SK-N-SH (cell line): ENCODE measurements around the gene KCNN3. TPM values are rescaled to one million over a fixed set of nuclear protein-coding genes. Genes with fewer than 3 reads are reported as not detected.
"Not testable (repeated sequence)": the region's sequence is repeated elsewhere in the genome, so short reads cannot be mapped to it uniquely, and the experiment has no call there.

Experiments
- CTCF ChIA-PET: fragments of 300-600, 350-600 bp; formaldehyde crosslinking; extraction: SDS; loops from one replicate; lab custom pipeline; 2021; lab: Yijun Ruan, JAX
- POLR2A ChIA-PET: fragments of 350-600 bp; sonication (Branson Sonifier 250); formaldehyde crosslinking; extraction: SDS; loops from one replicate; lab custom pipeline; 2020; ENCODE audit warnings: antibody characterized with exemption, inconsistent platforms; lab: Yijun Ruan, JAX
- DNase-seq: peaks from one replicate; pipeline ENCODE4 v3.0.0; 2012
- H2AFZ ChIP-seq: fragments of 200-600 bp; sonication (generic); 2 replicates; pipeline ENCODE4 v1.8.1; 2016; ENCODE audit warnings: antibody characterized with exemption, mild to moderate bottlenecking, low read depth
- H3F3A ChIP-seq: fragments of 200-600 bp; sonication (generic); replicated peaks from 2 replicates; pipeline ENCODE3; 2016; ENCODE audit warnings: antibody characterized with exemption, mild to moderate bottlenecking; ENCODE audit not compliant: insufficient read depth
- H3K27ac ChIP-seq, 2 experiments: fragments of 200-500 bp in 1 of 2; fragments of 200-600 bp in 1 of 2; sonication (Bioruptor generic) in 1 of 2; sonication (generic), shearing (Covaris generic) in 1 of 2; 2 replicates each; pipeline versions ENCODE4 v1.5.1 to v1.6.1; 2014 to 2016; ENCODE audit warnings: low read depth in 2 of 2, inconsistent platforms in 1 of 2, low read length in 1 of 2, mild to moderate bottlenecking in 1 of 2, mixed read lengths in 1 of 2
- H3K27me3 ChIP-seq: fragments of 200-600 bp; sonication (generic), shearing (Covaris generic); 2 replicates; pipeline ENCODE4 v1.6.1; 2016; ENCODE audit warnings: mixed run types; ENCODE audit not compliant: insufficient read depth
- H3K36me3 ChIP-seq, 2 experiments: fragments of 200-500 bp in 1 of 2; fragments of 200-600 bp in 1 of 2; sonication (Bioruptor generic) in 1 of 2; sonication (generic) in 1 of 2; replicated peaks in 1 of 2; 2 replicates each; pipeline versions ENCODE3 to v1.5.1; 2014 to 2016; ENCODE audit warnings: low read length in 1 of 2, mild to moderate bottlenecking in 1 of 2; ENCODE audit not compliant: insufficient read depth in 2 of 2, control insufficient read depth in 1 of 2
- H3K4me1 ChIP-seq, 2 experiments: fragments of 200-500 bp in 1 of 2; fragments of 200-600 bp in 1 of 2; sonication (Bioruptor generic) in 1 of 2; sonication (generic), shearing (Covaris generic) in 1 of 2; 2 replicates each; pipeline versions ENCODE4 v1.5.1 to v1.6.1; 2014 to 2016; ENCODE audit warnings: low read depth in 1 of 2, low read length in 1 of 2, mixed run types in 1 of 2; ENCODE audit not compliant: insufficient read depth in 2 of 2, control insufficient read depth in 1 of 2
- H3K4me2 ChIP-seq: fragments of 200-600 bp; sonication (generic), shearing (Covaris generic); 2 replicates; pipeline ENCODE4 v1.6.1; 2017; ENCODE audit warnings: mixed run types
- H3K4me3 ChIP-seq, 2 experiments: fragments of 200-500 bp in 1 of 2; fragments of 200-600 bp in 1 of 2; sonication (Bioruptor generic) in 1 of 2; sonication (generic), shearing (Covaris generic) in 1 of 2; 2 replicates each; pipeline versions ENCODE4 v1.5.1 to v1.8.1; 2014 to 2016; ENCODE audit warnings: low read depth in 2 of 2, inconsistent platforms in 1 of 2, low read length in 1 of 2, mild to moderate bottlenecking in 1 of 2, mixed read lengths in 1 of 2, moderate library complexity in 1 of 2
- H3K79me2 ChIP-seq: fragments of 200-600 bp; sonication (generic); 2 replicates; pipeline ENCODE4 v1.8.1; 2017; ENCODE audit warnings: mild to moderate bottlenecking; ENCODE audit not compliant: insufficient read depth
- H3K9ac ChIP-seq: fragments of 200-600 bp; sonication (generic); 2 replicates; pipeline ENCODE4 v1.6.1; 2017; ENCODE audit warnings: mixed run types
- H3K9me2 ChIP-seq: fragments of 200-600 bp; sonication (generic); 2 replicates; pipeline ENCODE4 v1.6.1; 2017; ENCODE audit warnings: mixed run types
- H3K9me3 ChIP-seq: fragments of 200-600 bp; sonication (generic); 2 replicates; pipeline ENCODE4 v1.6.1; 2017; ENCODE audit warnings: mixed run types, mild to moderate bottlenecking, moderate library complexity
- H4K20me1 ChIP-seq: fragments of 200-600 bp; sonication (generic); 2 replicates; pipeline ENCODE4 v1.6.1; 2017; ENCODE audit warnings: mild to moderate bottlenecking, mixed run types; ENCODE audit not compliant: insufficient read depth
- EP300 ChIP-seq, 2 experiments: IDR thresholded peaks; 2 replicates each; pipeline versions ENCODE4 v1.4.0 to v1.6.1; 2012; ENCODE audit warnings: borderline replicate concordance in 1 of 2, low read depth in 1 of 2, low read length in 1 of 2
- EZH2phosphoT487 ChIP-seq: fragments of 200-600 bp; sonication (generic); IDR thresholded peaks from 2 replicates; pipeline ENCODE4 v1.6.1; 2017; ENCODE audit warnings: low read depth, mixed run types, mild to moderate bottlenecking, antibody characterized with exemption, moderate library complexity, borderline replicate concordance
- GABPA ChIP-seq: IDR thresholded peaks from 2 replicates; pipeline ENCODE4 v1.4.0; 2012; ENCODE audit warnings: low read depth, mild to moderate bottlenecking
- JUND ChIP-seq: IDR thresholded peaks from 2 replicates; pipeline ENCODE4 v1.4.0; 2012
- RAD21 ChIP-seq: IDR thresholded peaks from 2 replicates; pipeline ENCODE4 v1.6.1; 2012; ENCODE audit warnings: mild to moderate bottlenecking, low read length
- REST ChIP-seq: IDR thresholded peaks from 2 replicates; pipeline ENCODE4 v1.6.1; 2012; ENCODE audit warnings: mild to moderate bottlenecking, low read depth, low read length, moderate library complexity
- TAF1 ChIP-seq: IDR thresholded peaks from 2 replicates; pipeline ENCODE4 v1.6.1; 2012; ENCODE audit warnings: low read depth, mild to moderate bottlenecking, low read length, moderate library complexity, borderline replicate concordance
- TCF12 ChIP-seq: IDR thresholded peaks from 2 replicates; pipeline ENCODE4 v1.4.0; 2012
- YY1 ChIP-seq: IDR thresholded peaks from 2 replicates; pipeline ENCODE4 v1.4.0; 2012; ENCODE audit warnings: low read depth, mild to moderate bottlenecking
- WGBS: methylation state at CpG from one replicate; pipeline ENCODE4 v1.1.6; 2017; ENCODE audit warnings: low lambda C conversion rate; 5-methylcytosine and 5-hydroxymethylcytosine counted together
- polyA plus RNA-seq, 3 experiments: library from polyadenylated mRNA; depleted of rRNA; stranded (reverse); fragments of >200 nt; gene quantifications; 2 replicates each; pipeline ENCODE4 v1.2.3, GENCODE V29; 2012

Gene KCNN3
- polyA plus RNA-seq, 1 of the 3 experiments (the other 2 are of a cell fraction) = 0.16 TPM

GRCh38 chr1:154682254-154682653 lies 187.8 kb downstream of the KCNN3 start:
- TF ChIP-seq EZH2phosphoT487 (no peak), EP300 (IDR thresholded peaks at IDR 0.05; ENCODE audit: borderline replicate concordance in 1 of 2, low read depth in 1 of 2, low read length in 1 of 2) (no peak), REST (no peak), TCF12 (no peak), RAD21 (no peak), TAF1 (no peak), YY1 (no peak), JUND (no peak), GABPA (no peak)
- TF ChIP-seq, all 33 proteins: peak for 0
- no peak overlapping the region for H2AFZ ChIP-seq
- no peaks in the 10 kb centered on the region for H3F3A ChIP-seq
- H3K9me2 ChIP-seq = no peaks in the 10 kb centered on the region
- no peaks in the 10 kb centered on the region for H4K20me1 ChIP-seq
- no peaks in the 10 kb centered on the region for H3K9me3 ChIP-seq
- H3K4me2 ChIP-seq = no peak overlapping the region
- no peak overlapping the region for H3K9ac ChIP-seq
- H3K4me1 ChIP-seq = no peaks in the 10 kb centered on the region; a peak in 1 of 4 replicates
- CTCF ChIA-PET = interaction anchor here (1.9 to 4.4 kb wide), 1 partner anchor 13 kb away, joined by 7 to 26 read pairs; no protein-coding TSS in a partner anchor
- no peaks in the 10 kb centered on the region for H3K36me3 ChIP-seq
- DNase-seq = no peak
- POLR2A ChIA-PET = no interaction called here
- H3K79me2 ChIP-seq = no peaks in the 10 kb centered on the region
- WGBS = 53% methylated on average over 9 of the region's 13 CpGs
- H3K27ac ChIP-seq = no peak overlapping the region
- H3K27me3 ChIP-seq = peaks cover 12% of the 10 kb centered on the region
- no peak overlapping the region for H3K4me3 ChIP-seq

- H4K20me1 ChIP-seq, H3K4me3 ChIP-seq, H3K36me3 ChIP-seq, H3K4me2 ChIP-seq, DNase-seq, H3K79me2 ChIP-seq, H3K9ac ChIP-seq, H3K9me2 ChIP-seq, H3K9me3 ChIP-seq, H3K27ac ChIP-seq, H2AFZ ChIP-seq, H3K4me1 ChIP-seq, POLR2A ChIA-PET, H3F3A ChIP-seq: not testable (repeated sequence)
- CTCF ChIA-PET = interaction anchor here (4.4 kb wide), 1 partner anchor 8 kb away, joined by 26 read pairs; no protein-coding TSS in a partner anchor
- H3K27me3 ChIP-seq = peaks cover 11% of the 10 kb centered on the region
- WGBS = 69% methylated on average over 8 of the region's 27 CpGs
These were observed 192.2 kb downstream of the KCNN3 start for GRCh38 chr1:154677844-154678243.

GRCh38 chr1:154676847-154677246 lies 193.2 kb downstream of the KCNN3 start:
- H3K36me3 ChIP-seq, H3K9ac ChIP-seq, H3K79me2 ChIP-seq, H3K4me2 ChIP-seq, H4K20me1 ChIP-seq, POLR2A ChIA-PET, CTCF ChIA-PET, H3K9me3 ChIP-seq, H3K27me3 ChIP-seq, H3K4me1 ChIP-seq, H3K27ac ChIP-seq, H3F3A ChIP-seq, H2AFZ ChIP-seq, DNase-seq, H3K4me3 ChIP-seq, H3K9me2 ChIP-seq: not testable (repeated sequence)
- WGBS = 23% methylated on average over 2 of the region's 2 CpGs

GRCh38 chr1:154674456-154674855 lies 195.6 kb downstream of the KCNN3 start:
- 41% methylated on average over 4 of the region's 7 CpGs for WGBS
- CTCF ChIA-PET = interaction anchor here (1.1 kb wide), 1 partner anchor 204 kb away, joined by 5 read pairs; no protein-coding TSS in a partner anchor

More at GRCh38 chr1:154674456-154674855, 195.6 kb downstream of the KCNN3 start:
- DNase-seq, H2AFZ ChIP-seq, H3K4me2 ChIP-seq, H3F3A ChIP-seq, H3K4me1 ChIP-seq, POLR2A ChIA-PET, H3K9ac ChIP-seq, H4K20me1 ChIP-seq, H3K79me2 ChIP-seq, H3K9me3 ChIP-seq, H3K27ac ChIP-seq, H3K36me3 ChIP-seq, H3K27me3 ChIP-seq, H3K4me3 ChIP-seq, H3K9me2 ChIP-seq: not testable (repeated sequence)
